GM19240 (cell line): ENCODE data around the gene MIF4GD.
"Not testable (repeated sequence)": the region's sequence is repeated elsewhere in the genome, so short reads cannot be mapped to it uniquely, and the experiment has no call there.

Experiments used
- DNase-seq: peaks from one replicate; pipeline ENCODE4 v3.0.0; 2011; ENCODE audit warnings: low spot score; ENCODE audit not compliant: insufficient read length

MIF4GD gene, protein sequence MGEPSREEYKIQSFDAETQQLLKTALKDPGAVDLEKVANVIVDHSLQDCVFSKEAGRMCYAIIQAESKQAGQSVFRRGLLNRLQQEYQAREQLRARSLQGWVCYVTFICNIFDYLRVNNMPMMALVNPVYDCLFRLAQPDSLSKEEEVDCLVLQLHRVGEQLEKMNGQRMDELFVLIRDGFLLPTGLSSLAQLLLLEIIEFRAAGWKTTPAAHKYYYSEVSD

DNA sequence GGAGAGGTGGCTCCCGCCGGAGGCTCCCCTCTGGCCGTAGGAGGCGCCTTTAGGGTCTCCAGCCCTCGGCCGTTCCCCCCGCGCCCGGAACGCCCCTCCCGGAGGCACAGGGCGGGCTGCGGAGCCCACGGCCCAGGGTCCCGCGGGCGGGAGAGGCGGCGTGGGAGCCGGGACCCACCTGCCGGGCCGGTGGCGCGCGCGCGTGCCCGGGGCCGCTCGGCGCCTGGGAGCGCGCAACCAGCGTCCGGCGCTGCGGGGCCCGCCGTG lies at the start of gene MIF4GD:
Gene MIF4GD, minus strand, starts transcription at position 266 of the 267 bp plus-strand sequence. CDS start 1,036 bp downstream, outside the sequence.
- no peak for DNase-seq

DNA sequence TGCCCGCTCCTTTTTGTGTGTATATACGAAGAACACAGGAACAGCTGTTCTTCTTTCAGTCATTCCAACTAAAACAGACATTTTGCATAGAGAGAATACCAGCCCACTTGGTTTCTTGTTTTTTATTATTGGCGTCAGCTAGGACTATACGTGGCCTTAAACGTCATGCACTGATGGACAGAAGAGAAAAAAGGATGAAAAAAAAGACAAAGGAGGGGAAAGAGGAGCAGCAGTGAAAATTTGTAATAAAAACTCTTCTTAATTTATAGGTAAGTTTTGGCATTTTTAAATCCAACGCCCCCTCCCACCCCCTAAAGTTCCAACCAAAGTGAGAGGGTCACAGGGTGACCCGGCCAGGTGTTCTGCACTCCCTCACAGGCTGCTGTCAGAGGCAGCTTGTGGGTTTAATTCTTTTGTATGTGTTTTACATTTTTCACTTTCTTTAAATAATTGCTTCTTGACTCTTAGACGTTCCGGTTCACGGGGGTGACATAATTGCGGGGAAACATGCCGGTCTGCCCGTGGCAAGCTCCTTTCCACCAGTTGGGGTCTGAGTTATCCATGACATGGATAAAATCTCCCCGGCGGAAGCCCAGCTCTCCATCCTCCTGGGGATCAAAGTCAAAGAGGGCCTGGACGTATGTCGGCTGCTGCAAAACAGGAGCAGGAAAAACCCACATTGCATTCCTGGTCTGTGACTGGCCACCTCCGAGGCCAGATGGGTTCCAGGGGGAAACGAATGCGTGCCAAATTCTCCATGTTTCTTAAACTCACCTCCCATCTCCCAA lies 49.1 kb upstream of the MIF4GD start:
- no peak for DNase-seq

DNA sequence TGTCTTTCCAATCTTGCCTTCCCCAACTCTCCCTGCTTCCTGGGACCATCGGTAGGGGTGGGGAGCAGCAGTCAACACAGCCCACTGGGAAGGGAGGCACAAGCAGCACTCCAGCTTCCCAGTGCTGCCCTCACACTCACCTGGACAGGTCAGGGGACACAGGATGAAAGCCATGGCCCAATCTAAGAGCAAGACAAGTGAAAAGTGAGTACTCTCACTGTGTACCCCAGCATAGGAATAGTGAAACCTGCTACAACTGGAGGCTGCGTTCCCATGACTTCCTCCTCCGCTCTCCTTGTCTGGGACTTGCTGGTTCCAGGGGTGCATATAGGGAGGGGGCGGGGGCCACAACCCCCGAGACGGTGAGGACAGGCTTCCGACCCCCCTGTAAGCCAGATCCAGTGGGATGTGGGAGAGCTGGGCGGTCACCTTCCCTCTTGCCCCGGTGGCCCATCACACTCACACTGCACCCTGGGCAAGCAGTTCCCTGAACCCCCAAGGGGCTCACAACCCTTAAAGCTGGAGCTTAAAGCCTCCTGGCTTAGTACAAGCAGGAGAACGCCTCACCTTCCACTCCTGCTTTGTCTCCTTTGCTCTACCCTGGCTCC lies 47.7 kb upstream of the MIF4GD start:
- no peak for DNase-seq

DNA sequence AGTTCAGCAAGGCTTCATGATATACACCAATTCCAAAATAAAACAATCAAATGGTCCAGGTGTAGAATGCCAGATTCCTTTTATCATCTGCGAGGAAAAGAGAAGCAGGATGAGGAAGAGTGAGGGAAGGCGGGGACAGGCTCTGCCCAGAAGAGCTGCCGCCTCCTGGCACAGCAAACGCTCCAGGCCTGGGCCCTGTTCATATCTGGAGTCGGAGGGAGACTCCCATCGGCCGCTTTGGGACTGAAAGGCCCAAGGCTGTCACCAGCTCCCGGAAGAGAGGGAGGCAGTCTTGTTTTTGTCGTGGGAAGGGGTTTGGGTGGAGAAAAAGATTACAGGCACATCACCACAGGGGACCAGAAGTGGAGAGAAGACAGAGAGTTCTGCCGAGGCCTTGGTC lies 47.2 kb upstream of the MIF4GD start:
- DNase-seq: no peak

DNA sequence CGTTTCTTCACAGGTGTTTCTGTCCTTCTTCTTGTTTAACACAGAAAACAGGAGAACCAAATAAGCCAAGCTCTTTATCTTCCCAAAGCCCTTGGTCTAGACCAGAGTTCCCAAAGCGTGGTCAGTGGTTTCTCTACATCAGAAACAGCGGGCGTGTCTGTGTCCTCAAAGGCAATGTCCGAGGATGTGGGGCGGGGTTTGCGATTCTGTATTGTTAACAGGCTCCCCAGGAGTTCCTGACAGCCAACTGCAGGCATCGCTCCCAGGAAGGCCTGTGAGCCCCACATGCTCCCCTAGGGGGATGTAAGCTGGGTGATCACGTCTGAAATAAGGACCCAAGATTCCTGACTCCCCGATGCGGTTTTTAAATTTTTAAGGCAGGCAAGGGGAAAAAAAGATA lies 46.6 kb upstream of the MIF4GD start:
- no peak for DNase-seq

DNA sequence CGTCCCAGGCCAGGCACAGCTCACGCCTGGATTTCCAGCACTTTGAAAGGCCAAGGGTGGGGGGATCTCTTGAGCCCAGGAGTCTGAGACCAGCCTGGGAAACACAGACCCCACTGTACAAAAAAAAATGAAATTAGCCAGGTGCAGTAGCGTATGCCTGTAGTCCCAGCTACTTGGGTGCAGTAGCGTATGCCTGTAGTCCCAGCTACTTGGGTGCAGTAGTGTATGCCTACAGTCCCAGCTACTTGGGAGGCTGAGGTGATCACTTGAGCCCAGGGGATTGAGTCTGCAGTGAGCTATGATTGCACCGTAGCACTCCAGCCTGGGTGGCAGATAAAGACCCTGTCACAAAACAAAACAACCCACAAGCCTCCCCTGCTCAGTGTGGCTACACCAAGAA lies 45.2 kb upstream of the MIF4GD start:
- no peak for DNase-seq

DNA sequence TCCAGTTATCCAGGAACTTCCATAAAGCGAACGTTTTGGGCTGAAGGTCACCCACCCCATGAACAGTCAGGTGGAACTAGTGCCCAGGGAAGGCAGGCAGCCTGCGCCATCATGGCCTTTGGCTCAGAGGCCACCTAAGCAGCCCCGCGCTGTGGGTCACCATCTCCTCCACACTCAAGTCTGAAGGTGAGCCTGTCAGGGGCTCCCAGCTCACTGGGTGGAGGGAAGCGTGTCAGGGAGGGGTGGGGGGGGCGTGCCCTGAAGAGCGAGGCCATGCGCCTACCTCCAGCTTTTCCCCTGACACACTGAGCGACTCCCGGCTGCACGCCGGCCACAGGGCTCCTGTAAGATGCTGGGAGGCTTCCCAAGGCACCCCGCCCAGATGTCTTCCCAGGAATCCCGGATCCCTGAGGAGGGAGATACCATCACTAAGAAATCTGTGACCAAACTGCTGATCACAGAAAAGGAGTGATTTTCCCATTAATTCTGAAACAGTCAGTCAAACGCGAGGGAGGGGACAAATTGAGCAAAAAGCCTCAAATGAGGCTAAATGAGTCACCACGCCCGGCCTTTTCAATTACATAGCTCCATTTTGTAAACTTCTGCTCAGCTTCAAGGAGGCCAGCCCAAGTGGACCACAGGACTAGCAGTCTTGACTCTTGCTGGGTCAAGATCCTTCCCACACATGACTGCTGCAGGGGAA lies 44.7 kb upstream of the MIF4GD start:
- no peak for DNase-seq

DNA sequence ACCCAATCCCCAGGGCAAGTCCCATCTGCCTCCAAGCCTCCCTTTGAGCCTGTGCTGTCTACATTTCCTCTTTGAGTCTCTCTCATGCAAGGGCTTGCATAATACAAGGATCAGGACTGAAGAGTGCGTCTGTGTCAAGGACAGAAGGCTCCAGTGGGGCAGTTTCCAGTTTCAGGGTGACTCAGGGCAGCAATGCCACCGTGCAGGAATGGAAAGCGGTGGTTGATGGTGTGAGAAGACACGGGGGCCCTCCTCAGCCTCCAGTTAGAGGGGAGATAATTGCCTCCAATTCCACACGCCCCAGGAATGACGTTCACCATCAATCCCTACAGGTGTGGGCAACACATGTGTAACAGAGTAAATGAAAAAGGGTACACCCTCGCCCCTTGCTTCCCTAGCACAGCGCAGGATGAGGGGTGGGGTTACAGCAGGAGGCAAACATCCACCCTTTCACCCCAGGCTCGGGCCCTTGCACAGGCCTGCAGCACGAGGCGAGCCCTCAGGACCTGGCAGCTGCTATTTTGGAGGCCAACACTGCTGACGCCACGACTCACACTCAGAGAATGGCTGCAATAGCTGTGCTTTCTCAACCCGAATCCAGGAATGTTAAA lies 43.0 kb upstream of the MIF4GD start:
- no peak for DNase-seq

DNA sequence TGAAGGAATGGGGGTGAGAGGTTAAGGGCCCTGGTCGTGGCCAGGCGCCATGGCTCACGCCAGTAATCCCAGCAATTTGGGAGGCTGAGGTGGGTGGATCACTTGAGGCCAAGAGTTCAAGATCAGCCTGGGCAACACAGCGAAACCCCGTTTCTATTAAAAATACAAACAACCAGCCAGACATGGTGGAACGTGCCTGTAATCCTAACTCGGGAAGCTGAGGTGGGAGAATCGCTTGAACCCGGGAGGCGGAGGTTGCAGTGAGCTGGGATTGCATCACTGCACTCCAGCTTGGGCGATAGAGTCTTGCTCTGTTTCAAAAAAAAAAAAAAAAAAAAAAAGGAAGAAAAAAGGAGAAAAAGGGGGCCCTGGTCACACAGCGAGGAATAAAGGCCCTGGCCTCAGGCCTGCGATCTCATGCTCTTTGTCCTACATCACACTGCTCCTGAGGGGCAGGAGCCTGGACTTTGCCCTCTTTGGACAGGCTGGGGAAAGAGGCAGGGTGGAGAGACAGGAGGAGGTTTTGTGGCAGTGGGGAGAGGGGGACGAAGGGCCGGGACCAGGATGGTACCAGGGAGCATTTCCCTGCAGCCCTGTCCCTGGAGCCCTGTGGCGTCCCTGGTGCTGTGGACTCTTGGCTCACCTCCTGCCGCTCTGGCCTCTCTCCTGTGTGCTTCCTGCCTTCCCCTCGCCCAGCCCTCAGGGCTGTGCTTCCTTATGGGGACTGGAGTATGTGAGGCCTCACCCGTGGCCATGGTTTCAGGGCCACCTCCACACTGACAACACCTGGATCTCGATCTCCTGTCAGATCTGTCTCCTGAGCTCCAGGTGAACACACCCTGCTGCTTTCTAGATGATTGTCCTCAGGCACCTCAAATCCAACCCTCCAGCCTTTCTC lies 38.0 kb upstream of the MIF4GD start:
- no peak for DNase-seq

DNA sequence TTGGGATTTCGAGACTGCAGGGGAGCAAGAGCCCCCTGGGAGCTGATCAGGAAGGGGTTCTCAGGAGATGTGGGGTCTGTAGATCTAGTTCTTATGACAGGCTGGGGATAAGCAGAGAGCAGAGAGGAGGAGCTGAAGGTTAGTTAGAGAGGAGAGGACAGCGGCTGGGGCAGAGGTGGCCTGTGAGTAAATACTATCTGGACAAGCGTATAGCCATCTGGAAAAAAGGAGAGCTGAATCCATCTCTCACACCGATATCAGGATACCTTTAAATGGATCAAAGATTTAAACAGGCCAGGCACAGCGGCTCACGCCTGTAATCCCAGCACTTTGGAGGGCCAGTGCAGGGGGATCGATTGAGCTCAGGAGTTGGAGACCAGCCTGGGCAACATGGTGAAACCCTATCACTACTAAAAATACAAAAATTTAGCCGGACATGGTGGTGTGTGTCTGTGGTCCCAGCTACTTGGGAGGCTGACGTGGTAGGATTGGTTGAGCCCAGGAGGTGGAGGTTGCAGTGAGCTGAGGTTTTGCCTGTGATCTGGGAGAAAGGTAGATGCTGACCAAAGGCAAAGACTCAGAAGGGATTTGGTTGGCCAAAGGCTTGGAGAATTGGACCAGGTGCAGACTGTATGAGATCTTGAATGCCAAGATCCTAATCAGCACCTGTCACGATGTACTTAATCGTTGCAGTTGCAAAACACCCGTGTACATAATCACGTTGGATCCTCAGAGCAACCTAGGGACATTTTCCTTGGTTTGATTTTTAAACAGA lies 37.1 kb upstream of the MIF4GD start:
- no peak for DNase-seq

DNA sequence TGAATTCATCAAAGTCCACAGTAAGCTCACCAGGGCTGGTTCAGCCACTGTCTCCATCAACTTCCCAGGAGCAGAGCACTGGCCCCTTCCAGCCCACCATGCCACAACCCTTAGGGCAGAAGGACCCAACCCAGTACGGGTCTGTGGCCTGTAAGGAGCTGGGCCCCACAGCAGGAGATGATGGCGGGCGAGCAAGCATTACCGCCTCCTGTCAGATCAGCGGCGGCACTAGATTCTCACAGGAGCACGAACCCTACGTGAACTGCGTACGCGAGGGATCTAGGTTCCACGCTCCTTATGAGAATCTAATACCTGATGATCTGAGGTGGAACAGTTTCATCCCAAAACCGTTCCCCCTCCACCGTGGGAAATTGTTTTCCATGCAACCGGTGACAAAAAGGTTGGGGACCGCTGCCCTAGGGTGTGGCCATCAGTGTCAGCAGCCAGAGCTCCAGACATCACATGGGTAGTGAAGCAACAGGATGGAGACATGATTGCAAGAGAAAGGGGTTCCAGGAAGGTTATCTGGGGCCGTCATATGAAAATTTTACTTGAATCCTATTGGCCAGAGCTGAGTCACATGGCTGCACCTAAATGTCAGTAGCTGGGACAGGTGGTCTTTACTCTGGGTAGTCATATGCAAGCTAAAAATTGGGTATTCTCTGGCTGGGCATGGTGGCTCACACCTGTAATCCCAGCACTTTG lies 30.6 kb upstream of the MIF4GD start:
- no peak for DNase-seq

DNA sequence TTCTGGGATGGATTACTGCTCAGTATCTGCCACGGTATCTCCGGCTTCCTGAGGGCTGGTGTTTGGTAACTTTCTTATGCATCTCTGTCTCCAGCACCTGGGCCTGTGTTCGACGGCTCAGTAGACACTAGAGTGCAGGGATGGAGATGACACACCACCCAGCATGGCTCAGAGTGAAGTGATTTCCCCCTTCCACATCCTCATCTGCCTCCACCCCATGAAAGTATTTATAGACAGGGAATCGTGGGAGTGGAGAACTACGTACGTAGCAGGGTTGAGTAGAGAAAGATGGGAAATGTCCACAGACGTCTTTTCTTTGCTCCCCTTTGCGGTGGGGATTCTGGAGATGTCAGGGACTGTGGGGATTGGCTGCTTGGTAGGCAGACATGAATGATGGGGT lies 30.0 kb upstream of the MIF4GD start:
- DNase-seq: no peak

DNA sequence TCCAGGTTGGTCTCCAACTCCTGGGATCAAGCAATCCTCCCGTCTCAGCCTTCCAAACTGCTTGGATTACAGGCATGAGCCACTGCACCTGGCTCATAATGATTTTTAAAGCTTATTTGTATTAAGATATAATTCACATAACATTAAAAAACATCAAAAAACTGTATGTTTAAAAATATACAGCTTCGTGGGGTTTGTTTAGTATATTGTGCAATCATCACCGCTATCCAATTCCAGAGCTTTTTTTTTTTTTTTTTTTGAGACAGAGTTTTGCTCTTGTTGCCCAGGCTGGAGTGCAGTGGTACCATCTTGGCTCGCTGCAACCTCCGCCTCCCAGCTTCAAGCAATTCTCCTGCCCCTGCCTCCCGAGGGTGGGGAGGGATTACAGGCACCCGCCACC lies 29.2 kb upstream of the MIF4GD start:
- no peak for DNase-seq

DNA sequence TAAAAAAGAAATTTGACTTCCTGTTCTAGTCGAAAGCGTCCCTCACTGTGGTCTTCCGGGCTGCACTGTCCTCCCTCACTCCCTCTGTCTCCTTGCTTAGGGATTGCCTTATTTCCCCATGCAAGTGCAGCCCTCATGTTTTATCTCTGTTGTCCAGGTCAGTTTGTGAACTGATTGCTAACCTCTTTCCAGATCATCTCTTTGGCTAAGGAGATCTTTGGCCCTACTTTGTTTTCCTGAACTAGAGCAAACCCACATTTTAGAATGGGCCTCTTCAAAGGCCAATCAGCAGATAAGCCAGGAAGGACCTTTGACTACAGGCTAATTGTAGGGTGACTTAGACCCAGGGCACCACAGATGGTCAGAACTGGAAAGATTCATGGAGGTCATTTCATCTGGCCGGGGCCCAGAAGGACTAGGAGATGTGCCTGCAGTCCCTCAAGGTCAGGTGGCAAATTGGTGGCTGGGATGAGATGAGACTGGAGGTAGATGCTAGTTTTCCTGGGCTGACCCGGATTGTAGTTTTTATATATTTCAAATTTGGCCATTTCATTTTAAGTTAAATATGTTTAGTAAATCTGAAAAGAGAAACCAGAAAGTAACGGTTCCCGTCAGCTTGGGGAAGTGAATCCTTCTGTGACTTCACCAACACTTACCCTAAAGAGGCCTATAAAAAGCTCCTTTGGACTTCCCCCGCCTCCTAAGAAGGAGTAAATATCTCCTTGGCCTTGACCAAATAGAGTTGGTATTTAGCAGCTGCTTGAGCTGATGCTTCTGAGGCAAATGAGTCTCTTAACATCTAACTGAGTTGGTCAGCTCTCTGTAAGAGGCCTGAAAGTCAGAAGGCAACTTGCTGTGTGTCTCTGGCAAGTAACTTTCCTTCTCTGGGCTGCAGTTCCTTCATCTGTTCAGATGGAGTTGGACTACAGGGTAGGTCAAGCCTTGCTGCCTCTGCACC lies 24.4 kb upstream of the MIF4GD start:
- peak; percentile 16 for DNase-seq

DNA sequence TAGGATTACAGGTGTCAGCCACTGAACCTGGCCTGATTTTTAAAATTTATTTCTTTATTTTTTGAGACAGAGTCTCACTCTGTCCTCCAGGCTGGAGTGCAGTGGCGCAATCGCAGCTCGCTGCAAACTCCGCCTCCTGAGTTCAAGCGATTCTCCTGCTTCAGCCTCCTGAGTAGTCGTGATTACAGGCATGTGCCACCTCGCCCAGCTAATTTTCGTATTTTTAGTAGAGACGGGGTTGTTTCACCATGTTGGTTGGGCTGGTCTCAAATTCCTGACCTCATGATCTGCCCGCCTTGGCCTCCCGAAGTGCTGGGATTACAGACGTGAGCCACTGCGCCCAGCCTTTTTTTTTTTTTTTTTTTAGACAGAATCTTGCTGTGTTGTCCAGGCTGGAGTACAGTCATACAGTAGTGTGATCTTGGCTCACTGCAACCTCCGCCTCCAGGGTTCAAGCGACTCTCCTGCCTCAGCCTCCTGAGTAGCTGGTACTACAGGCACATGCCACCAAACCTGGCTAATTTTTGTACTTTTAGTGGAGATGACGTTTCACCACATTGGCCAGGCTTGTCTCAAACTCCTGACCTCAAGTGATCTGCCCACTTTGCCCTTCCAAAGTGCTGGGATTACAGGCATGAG lies 21.9 kb upstream of the MIF4GD start:
- not testable (repeated sequence) for DNase-seq

DNA sequence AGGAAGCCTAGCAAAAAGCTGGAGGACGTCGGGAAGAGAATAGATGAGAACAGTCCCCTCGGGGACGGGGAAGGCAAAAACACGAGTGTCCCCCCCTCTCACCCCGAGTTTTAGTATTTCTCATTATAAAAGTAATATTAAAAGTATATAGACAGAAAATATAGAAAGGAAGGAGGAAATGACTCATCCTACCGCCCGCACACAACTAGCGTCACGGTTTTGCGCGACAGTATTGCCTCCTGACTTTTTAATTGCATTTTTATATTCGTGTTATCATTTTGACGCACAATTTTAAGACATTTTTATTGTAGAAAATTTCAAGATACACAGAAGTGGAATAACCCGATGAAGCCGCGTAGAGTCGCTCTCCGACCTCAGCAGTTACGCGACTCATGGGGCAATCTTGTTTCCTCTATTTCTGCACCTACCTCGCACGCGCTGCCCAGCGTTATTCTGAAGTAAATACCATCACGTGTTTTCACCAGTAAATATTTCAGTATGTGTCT lies 18.9 kb upstream of the MIF4GD start:
- no peak for DNase-seq

DNA sequence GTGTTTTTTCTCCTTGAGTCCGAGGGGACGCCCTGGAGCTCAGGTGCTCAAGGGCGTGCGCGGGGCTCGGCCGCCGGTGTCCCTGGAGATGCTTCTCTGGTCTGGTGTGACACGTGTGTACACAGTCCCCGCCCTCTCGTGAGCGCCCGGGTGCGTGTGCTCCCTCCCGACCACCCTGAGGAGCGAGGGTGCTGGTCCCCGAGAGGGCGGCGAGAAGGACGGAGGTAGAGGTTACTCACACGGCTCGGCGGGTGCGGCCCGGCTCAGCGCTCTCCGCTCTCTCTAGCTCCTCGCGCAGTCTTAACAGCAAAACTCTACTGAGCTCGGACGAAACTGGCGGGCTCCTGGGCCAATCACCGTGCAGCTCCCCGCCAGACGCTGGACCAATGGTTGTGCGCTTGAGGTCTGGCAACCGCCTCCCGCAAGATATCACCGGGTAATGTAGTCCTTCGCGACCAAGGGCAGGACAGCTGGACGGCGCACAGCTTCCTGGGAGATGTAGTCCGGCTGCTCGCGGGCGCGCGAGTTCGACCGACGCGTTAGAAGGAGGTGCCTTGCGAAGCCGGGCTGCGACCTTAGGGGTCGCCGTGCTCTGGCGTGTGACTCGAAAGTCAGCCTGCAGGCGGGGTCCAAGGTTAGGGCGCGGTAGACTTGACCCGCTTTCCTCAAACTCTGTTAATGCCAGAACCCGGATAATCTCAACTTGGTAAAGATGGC lies 18.2 kb upstream of the MIF4GD start, which contains the start of gene SLC25A19:
Gene SLC25A19, minus strand, starts transcription at position 319 of the 717 bp plus-strand sequence. CDS start 2,669 bp downstream, outside the sequence.
- peak; percentile 84 for DNase-seq
